Measurements from ENCODE around the gene CDH15.

DNA sequence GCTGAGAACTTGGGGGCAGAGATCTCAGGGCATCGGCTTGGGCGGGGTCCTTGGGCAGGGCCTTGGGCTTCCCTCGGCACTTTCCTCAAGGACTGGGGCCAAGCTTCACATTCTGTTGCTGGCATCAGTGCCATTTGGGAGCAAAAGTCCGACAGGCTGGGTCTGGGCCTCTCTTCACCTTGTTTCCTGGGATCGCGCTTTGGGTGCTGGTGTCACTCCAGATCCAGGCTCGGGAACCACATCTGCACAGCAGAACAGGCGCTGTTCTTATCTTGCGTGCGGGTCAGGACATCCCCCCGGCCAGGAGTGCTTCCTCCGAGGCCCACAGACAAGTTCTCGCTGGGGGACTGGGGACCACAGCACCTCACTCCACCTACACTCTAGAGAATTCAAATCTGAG, 31.1 kb upstream of the CDH15 start:
- no peak for TF ChIP-seq YY1 (IDR thresholded peaks at IDR 0.05; ENCODE audit: insufficient read depth, insufficient read length)
- TF ChIP-seq ZNF274 (IDR thresholded peaks at IDR 0.05; ENCODE audit: low read depth, low read length): no peak

Measured in NT2/D1 (cell line).